ENCODE data around the gene GPR137B.

GPR137B gene

DNA sequence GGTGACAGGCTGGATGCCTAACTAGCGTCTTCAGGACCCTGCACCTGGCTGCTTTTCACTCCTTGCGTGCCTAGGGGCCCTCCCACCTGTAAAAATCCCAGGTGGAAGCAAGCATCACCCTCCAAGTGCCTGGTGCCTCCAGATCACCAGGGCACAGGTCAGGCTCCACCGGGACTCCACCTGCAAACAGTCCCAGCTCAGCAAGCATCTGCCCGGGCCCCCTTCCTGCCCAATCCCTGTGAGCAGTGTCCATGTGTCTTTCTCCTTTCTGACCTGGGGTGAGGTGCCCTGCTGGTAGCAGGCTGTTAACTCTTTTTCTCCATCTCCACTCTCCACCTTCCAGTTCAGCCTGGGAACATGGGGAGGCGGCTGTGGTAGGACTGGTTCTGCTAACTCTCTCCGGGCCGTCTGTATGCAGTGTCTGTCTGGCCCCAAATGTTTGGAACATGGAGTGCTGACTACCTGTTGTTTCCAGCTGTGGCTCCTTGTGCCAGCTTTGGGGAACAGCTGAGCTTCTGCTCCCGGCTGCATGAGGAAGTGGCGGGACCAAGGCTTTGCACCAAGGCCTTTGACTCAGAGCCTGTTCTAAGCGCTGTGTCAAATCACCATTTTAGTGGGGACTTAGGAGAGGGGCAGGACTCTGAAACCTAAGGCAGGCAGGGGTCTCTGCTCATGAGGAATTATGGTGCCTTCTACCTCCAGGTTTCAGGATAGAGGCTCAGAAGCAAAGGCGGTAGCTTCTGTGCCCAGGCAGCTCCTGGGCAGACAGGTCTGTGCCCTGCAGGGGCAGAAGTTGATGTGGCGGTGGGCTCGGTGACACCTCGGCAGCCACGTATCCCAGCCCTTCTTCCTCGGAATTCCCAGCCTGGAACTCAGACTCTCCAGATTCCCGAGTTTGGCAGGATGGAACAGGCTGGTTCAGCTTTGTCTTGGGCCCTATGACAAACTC, 5.5 kb downstream of the GPR137B start:
- H3K27ac ChIP-seq (ENCODE audit: low read depth, low read length): no peak overlapping the region
- peaks cover 13% of the 10 kb centered on the region for H3K4me1 ChIP-seq (ENCODE audit: control insufficient read depth, insufficient read depth, low read length)
- peaks cover 19% of the 10 kb centered on the region for H3K27me3 ChIP-seq (ENCODE audit: control insufficient read depth, insufficient read depth, low read length)
- no peaks in the 10 kb centered on the region for H3K9me3 ChIP-seq (ENCODE audit: control insufficient read depth, insufficient read depth, low read depth, low read length)
- H3K9ac ChIP-seq (ENCODE audit: low read length): no peak overlapping the region
- H3K36me3 ChIP-seq (ENCODE audit: control insufficient read depth, insufficient read depth, low read length): no peaks in the 10 kb centered on the region
- no peak overlapping the region for H3K4me3 ChIP-seq (ENCODE audit: low read depth, low read length)

DNA sequence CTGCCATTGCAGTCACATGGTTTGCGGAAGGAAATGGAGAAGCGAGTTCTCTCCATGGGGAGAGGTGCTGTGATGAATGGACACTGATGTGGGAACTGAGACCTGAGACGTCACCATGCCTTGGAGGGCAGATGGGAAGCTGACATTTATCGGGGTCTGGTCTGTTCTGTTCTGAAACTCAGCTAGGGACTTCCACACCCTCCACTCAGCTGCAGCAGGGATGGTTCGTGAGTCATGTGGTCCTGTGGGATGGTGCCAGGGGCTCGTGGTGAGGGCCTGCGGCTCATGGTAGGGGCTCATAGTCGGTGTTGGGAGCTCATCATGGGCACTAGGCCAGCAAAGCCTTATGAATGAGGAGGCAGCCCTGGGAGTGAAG, 6.1 kb downstream of the GPR137B start:
- Histone ChIP-seq H3K4me3 (ENCODE audit: low read depth, low read length) (no peak overlapping the region), H3K9ac (ENCODE audit: low read length) (no peak overlapping the region)

DNA sequence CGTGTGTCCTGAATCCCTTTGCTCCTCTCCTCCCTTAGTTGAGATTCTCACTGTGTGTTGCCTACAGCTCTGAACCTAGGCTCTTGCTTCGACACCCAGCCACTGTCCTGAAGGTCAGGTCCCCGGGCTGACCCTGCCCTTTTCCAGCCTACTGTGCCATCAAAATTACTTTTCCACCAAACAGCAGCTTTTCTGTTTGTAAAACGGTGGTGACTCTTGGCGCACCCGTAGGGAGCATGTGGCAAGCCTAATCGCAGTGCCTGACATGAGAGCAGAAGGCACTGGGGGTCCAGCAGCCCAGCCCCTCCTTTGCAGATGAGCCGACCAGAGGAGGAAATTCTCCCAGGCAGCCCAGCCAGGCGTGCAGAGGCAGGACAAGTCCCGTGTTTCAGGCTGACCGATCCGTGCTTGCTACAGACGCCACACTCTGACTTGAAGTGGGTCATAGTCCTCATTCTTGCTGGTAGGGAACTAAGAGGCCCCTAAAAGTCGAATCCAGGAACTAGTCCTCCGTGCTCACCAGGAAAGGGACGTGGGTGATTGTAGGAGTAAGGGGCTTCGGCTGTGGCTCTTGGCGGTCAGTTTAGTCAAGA, 6.8 kb downstream of the GPR137B start:
- H3K4me1 ChIP-seq (ENCODE audit: control insufficient read depth, insufficient read depth, low read length): peaks cover 9% of the 10 kb centered on the region; the same call in 1 of the 2 replicates
- H3K36me3 ChIP-seq (ENCODE audit: control insufficient read depth, insufficient read depth, low read length): no peaks in the 10 kb centered on the region
- no peak overlapping the region for H3K9ac ChIP-seq (ENCODE audit: low read length)
- peaks cover 6% of the 10 kb centered on the region for H3K27me3 ChIP-seq (ENCODE audit: control insufficient read depth, insufficient read depth, low read length)
- H3K9me3 ChIP-seq (ENCODE audit: control insufficient read depth, insufficient read depth, low read depth, low read length): no peaks in the 10 kb centered on the region
- H3K27ac ChIP-seq (ENCODE audit: low read depth, low read length): no peak overlapping the region
- no peak overlapping the region for H3K4me3 ChIP-seq (ENCODE audit: low read depth, low read length)

More for the DNA sequence above, 6.1 kb downstream of the GPR137B start:
- H3K4me1 ChIP-seq (ENCODE audit: control insufficient read depth, insufficient read depth, low read length): peaks cover 12% of the 10 kb centered on the region
- H3K27me3 ChIP-seq (ENCODE audit: control insufficient read depth, insufficient read depth, low read length): peaks cover 12% of the 10 kb centered on the region
- H3K9me3 ChIP-seq (ENCODE audit: control insufficient read depth, insufficient read depth, low read depth, low read length): no peaks in the 10 kb centered on the region
- no peaks in the 10 kb centered on the region for H3K36me3 ChIP-seq (ENCODE audit: control insufficient read depth, insufficient read depth, low read length)
- H3K27ac ChIP-seq (ENCODE audit: low read depth, low read length): no peak overlapping the region

DNA sequence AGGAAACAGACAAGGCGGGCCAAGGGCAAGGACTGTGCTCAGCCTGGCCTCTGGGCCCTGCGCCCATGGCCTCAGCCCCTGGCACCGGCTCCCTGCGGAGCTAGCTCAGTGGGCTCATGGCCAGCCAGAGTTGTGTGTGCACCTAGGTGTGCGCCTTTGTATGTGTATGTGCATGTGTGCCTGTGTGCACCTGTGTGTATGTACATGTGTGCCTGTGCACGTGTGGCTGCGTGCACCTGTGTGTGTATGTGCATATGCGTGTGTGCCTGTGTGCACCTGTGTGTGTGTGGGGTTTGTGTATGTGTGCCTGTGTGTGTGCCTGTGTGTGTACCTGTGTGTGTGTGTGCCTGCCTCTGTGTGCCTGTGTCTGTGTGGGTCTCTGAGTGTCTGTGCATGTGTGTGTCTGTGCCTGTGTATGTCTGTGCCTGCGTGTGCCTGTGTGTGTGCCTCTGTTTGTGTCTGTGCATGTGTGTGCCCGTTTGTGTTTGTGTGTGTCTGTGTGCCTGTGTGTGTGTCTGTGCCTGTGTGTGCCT, 7.4 kb downstream of the GPR137B start:
- no peak overlapping the region for H3K9ac ChIP-seq (ENCODE audit: low read length)
- no peaks in the 10 kb centered on the region for H3K27me3 ChIP-seq (ENCODE audit: control insufficient read depth, insufficient read depth, low read length)
- peaks cover 2% of the 10 kb centered on the region; the same call in 1 of the 2 replicates for H3K4me1 ChIP-seq (ENCODE audit: control insufficient read depth, insufficient read depth, low read length)
- no peak overlapping the region for H3K27ac ChIP-seq (ENCODE audit: low read depth, low read length)
- no peak overlapping the region for H3K4me3 ChIP-seq (ENCODE audit: low read depth, low read length)
- no peaks in the 10 kb centered on the region for H3K36me3 ChIP-seq (ENCODE audit: control insufficient read depth, insufficient read depth, low read length)
- no peaks in the 10 kb centered on the region for H3K9me3 ChIP-seq (ENCODE audit: control insufficient read depth, insufficient read depth, low read depth, low read length)

DNA sequence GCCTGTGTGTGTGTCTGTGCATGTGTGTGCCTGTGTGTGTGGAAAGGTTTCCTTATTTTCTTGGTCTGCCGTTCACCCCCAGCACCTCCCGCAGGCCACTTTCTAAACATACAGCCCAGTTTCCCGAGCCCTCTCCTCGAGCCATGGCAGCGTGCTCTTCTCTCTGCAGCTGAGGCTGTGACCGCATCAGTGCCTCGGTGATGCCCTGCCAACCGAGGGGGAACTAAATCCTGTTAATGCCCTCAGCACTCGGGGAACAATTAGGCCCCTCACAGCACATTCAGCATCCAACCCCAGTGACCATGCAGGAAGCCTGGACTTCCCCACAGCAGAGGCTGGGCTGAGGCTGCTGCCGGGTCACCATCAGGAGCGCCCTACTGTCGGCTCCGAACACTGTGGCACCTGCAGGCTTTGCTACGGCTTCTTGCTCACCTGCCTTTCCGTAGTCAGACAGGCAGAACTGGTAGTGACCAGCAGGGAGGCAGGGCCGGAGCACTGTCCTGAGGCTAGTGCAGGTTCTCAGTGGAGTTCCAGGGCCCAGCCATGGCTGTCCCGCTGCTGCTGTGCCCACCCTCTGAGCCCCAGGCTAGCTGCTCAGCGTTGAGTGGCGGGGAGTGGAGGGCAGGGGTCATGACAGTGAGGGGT, 8.1 kb downstream of the GPR137B start:
- Histone ChIP-seq H3K27ac (ENCODE audit: low read depth, low read length) (no peak overlapping the region), H3K27me3 (ENCODE audit: control insufficient read depth, insufficient read depth, low read length) (no peaks in the 10 kb centered on the region), H3K4me3 (ENCODE audit: low read depth, low read length) (no peak overlapping the region), H3K9me3 (ENCODE audit: control insufficient read depth, insufficient read depth, low read depth, low read length) (no peaks in the 10 kb centered on the region), H3K36me3 (ENCODE audit: control insufficient read depth, insufficient read depth, low read length) (no peaks in the 10 kb centered on the region), H3K4me1 (ENCODE audit: control insufficient read depth, insufficient read depth, low read length) (peaks cover 7% of the 10 kb centered on the region; the same call in 1 of the 2 replicates), H3K9ac (ENCODE audit: low read length) (no peak overlapping the region)

DNA sequence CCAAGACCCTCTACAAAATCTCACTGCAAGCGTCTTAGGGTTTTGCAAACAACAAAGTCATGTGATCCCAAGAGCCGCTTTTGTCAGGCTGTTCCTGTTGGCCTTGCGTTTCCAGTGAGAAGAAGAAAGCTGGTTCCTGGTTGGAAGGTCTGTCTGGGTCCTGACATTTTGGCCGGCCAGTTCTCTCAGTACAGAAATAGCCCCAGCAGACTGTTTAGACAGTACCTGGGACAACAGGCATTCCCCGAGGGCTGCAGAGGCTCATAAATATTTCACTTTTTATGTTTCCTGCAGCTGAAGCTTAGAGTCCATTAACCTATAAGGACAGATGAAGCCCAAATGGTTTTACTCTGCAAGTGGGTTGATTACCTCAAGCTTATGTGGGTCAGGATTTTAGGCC, 8.6 kb downstream of the GPR137B start:
- Histone ChIP-seq H3K36me3 (ENCODE audit: control insufficient read depth, insufficient read depth, low read length) (no peaks in the 10 kb centered on the region), H3K9ac (ENCODE audit: low read length) (no peak overlapping the region), H3K27me3 (ENCODE audit: control insufficient read depth, insufficient read depth, low read length) (no peaks in the 10 kb centered on the region), H3K27ac (ENCODE audit: low read depth, low read length) (no peak overlapping the region), H3K4me1 (ENCODE audit: control insufficient read depth, insufficient read depth, low read length) (peaks cover 8% of the 10 kb centered on the region; the same call in 1 of the 2 replicates), H3K4me3 (ENCODE audit: low read depth, low read length) (no peak overlapping the region), H3K9me3 (ENCODE audit: control insufficient read depth, insufficient read depth, low read depth, low read length) (no peaks in the 10 kb centered on the region)

DNA sequence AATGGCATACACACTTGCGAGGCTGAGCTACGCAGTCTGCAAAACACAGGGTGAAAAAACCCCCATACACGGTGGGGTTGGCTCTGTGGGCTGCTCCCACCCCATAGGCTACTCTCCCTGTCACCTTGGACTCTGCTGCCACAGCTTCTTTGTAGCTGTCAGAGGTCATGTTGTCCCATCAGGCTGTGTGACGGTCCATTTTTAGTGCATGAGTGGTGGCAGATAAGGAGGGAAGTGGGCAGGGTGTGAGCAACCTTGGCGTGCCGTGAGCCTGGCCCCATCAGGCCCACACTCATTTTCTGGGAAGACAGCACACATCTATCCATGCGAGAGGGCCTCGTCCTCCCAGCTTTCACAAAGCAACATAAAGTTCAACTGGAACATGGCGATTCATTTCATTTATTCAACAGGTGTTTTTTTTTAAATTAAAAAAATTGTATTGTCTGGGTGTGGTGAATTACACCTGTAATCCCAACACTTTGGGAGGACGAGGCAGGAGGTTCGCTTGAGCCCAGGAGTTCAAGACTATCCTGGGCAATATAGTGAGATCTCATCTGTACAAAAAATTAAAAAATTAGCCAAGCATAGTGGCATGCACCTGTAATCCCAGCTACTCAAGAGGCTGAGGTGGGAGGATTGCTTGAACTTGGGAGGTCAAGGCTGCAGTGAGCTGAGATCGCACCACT, 9.5 kb downstream of the GPR137B start:
- Histone ChIP-seq H3K9me3 (ENCODE audit: control insufficient read depth, insufficient read depth, low read depth, low read length) (no peaks in the 10 kb centered on the region), H3K27me3 (ENCODE audit: control insufficient read depth, insufficient read depth, low read length) (no peaks in the 10 kb centered on the region), H3K4me3 (ENCODE audit: low read depth, low read length) (no peak overlapping the region), H3K36me3 (ENCODE audit: control insufficient read depth, insufficient read depth, low read length) (no peaks in the 10 kb centered on the region), H3K4me1 (ENCODE audit: control insufficient read depth, insufficient read depth, low read length) (peaks cover 10% of the 10 kb centered on the region; the same call in 1 of the 2 replicates), H3K27ac (ENCODE audit: low read depth, low read length) (no peak overlapping the region), H3K9ac (ENCODE audit: low read length) (no peak overlapping the region)

DNA sequence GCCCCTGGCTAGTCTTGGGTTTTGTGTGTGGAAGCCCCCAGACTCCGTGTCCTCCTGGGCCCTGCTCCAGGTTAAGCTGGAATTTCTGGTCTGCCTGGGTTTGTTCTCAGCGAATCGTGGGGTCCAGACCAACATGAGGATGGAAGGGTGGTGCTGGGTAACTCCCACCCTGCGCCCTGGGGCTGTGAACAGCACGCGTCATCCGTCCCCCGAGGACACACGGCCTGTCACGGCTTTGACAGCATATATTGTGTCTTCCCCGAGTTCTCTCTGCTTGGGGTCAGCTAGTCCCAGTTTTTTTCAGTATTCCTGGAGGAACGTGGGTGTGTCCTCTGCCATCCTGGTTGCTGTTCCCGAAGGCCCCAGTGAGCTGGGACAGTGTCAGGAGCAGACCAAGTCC, 11.8 kb downstream of the GPR137B start:
- Histone ChIP-seq H3K9me3 (ENCODE audit: control insufficient read depth, insufficient read depth, low read depth, low read length) (no peaks in the 10 kb centered on the region), H3K27me3 (ENCODE audit: control insufficient read depth, insufficient read depth, low read length) (no peaks in the 10 kb centered on the region), H3K27ac (ENCODE audit: low read depth, low read length) (no peak overlapping the region), H3K9ac (ENCODE audit: low read length) (no peak overlapping the region), H3K4me1 (ENCODE audit: control insufficient read depth, insufficient read depth, low read length) (peaks cover 10% of the 10 kb centered on the region; the same call in 1 of the 2 replicates), H3K4me3 (ENCODE audit: low read depth, low read length) (no peak overlapping the region), H3K36me3 (ENCODE audit: control insufficient read depth, insufficient read depth, low read length) (no peaks in the 10 kb centered on the region)

DNA sequence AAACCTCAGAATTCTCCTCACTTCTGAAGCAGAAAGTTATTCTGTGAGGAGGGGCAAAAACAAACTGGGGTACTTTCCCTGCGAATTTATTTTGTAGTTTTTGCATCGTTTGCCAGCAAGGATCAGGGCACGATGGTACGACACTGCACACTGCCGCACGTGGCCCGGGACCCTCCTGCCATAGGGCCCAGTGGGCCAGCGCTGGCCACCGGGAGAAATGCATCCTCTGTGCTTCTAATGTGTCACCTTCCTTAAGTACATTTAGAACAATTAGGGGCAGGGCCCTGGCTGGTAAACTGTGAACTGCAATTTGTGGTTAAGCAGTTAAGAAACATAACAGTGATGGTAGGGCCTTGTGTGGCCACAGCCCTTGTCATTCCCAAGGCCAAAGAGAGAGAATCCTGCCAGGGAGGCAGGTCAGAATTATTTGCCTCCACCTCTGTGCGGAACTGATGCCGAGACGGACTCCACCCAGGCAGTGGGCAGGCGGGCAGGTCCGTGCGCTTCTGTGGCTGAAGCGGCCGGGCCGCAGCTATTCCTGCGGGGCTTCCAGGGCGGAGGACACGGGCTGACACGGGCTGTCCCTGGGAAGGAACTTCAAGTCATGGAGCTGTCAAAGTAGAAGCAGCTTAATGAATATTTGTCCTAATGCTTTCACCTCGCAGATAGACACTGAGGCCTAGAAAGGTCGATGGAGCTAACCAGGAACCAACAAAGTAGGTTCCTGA, 12.5 kb downstream of the GPR137B start:
- H3K27ac ChIP-seq (ENCODE audit: low read depth, low read length): no peak overlapping the region
- no peak overlapping the region for H3K4me3 ChIP-seq (ENCODE audit: low read depth, low read length)
- H3K4me1 ChIP-seq (ENCODE audit: control insufficient read depth, insufficient read depth, low read length): peaks cover 10% of the 10 kb centered on the region; the same call in 1 of the 2 replicates
- H3K27me3 ChIP-seq (ENCODE audit: control insufficient read depth, insufficient read depth, low read length): no peaks in the 10 kb centered on the region
- H3K9ac ChIP-seq (ENCODE audit: low read length): no peak overlapping the region
- H3K9me3 ChIP-seq (ENCODE audit: control insufficient read depth, insufficient read depth, low read depth, low read length): no peaks in the 10 kb centered on the region
- H3K36me3 ChIP-seq (ENCODE audit: control insufficient read depth, insufficient read depth, low read length): no peaks in the 10 kb centered on the region

DNA sequence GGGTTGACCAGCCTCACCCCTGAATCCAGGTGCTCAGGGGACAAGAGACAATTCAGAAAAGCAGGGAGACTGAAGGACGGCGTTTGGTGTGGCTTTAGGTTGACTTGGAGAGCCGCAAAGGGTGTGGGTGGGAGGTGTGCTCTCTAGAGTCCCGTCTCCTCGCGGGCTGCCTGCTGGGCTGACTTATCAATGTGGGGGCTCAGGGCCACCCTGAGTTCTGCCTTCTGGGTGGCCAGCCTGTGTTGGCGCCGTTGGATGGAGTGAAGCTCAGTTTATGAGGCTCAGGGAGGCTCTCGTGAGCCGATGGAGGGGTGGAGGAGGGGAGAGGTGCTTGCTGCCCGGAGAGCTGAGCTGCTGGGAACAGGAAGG, 13.0 kb downstream of the GPR137B start:
- Histone ChIP-seq H3K27ac (ENCODE audit: low read depth, low read length) (no peak overlapping the region), H3K9me3 (ENCODE audit: control insufficient read depth, insufficient read depth, low read depth, low read length) (no peaks in the 10 kb centered on the region; the same call in 1 of the 2 replicates), H3K27me3 (ENCODE audit: control insufficient read depth, insufficient read depth, low read length) (no peaks in the 10 kb centered on the region), H3K36me3 (ENCODE audit: control insufficient read depth, insufficient read depth, low read length) (no peaks in the 10 kb centered on the region), H3K9ac (ENCODE audit: low read length) (no peak overlapping the region), H3K4me1 (ENCODE audit: control insufficient read depth, insufficient read depth, low read length) (peaks cover 10% of the 10 kb centered on the region; the same call in 1 of the 2 replicates), H3K4me3 (ENCODE audit: low read depth, low read length) (no peak overlapping the region)
